Left colon (tissue), 2 donors: ENCODE data around the gene KCNK3. TPM values are rescaled to one million over a fixed set of nuclear protein-coding genes. Genes with fewer than 3 reads are reported as not detected.
A peak's percentile ranks its signal among the peaks of the same experiment; 100 is the strongest.

ENCODE experiments used
- ATAC-seq: fragments of 200-7000 bp; cut with Tn5 transposase; one replicate; pipeline ENCODE4 v1.9.1; 2020; ENCODE audit warnings: mild to moderate bottlenecking, moderate library complexity
- DNase-seq, 2 donors: peaks; one replicate each; pipeline ENCODE4 v3.0.0-alpha.2; 2020
- intact Hi-C, 2 donors: fragments of 100-400 bp; cut with DNase I in 1 of 2; cut with micrococcal nuclease in 1 of 2; formaldehyde crosslinking; loops; one replicate each; pipeline versions ENCODE4 v1.11.2 to v1.14.0; 2022; cut with DNase I, micrococcal nuclease
- total RNA-seq, 2 donors: library from RNA; stranded (reverse); fragmentation: NEBNext Ultra II Directional; extraction: Animal tissue kit (Norgen Biotek cat#: 25700); gene quantifications; one replicate each; pipeline ENCODE4 v1.2.1, GENCODE V29; 2021
- donor health status: DM: no; HTN: no; CAD: no.
- donor health status: DM: yes; HTN: yes; CAD: no.

KCNK3 gene
- total RNA-seq, 2 donors from 2014 or later, result 0.79 to 1.5 TPM

DNA sequence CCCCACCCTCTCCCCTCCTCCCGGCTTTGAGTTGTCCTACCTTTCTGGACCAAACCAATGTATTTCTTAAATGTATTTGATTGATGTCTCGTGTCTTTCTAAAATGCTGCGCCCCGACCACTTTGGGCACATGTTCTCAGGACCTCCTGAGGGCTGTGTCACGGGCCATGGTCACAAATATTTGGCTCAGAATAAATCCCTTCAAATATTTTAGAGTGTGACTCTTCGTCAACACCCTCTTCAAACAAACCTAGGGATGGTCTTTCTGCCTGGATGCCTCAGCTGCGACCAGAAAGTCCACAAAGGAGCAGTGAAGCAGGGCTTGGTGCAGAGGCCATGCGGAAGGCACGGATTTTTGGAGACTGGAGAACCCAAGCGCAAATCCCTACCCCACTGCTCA is 70.5 kb downstream of the KCNK3 start:
- DNase-seq (no peak), ATAC-seq (no peak)
- intact Hi-C loops, result no loop called here

DNA sequence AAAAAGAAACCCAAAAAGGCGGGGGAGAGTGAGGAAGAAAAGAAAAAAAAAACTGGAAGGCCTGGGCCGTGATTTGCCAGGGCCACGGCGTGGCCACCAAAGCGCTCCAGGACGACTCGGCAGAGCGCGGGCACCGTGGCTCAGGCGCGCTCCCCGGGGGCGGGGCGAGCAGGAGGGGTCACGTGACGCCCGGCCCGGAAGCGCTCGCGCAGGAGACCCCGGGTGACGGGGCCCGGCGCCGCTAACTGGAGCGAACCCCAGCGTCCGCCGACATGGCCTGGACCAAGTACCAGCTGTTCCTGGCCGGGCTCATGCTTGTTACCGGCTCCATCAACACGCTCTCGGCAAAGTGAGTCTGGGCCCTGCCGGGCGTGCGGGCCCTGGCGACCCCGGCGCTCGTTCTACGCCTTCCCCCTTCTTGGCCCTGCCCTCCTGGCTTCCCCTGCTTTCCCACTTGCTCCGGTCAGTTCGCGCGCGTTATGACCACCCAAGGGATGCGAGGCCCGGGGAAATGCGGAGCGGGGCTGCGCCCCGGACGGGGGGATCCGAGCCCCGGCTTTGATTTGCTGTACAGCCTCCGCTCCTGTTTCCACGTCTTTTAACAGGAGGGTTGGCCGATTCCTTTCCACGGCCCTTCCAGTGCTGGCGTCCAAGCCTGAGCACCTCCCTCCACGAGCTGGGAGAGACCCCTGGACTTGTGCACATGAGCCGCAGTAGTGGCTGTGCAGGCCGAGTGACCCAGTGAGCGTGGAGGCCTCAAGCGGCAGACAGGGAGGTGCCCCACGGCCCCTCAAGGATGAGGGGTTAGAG is 71.8 kb downstream of the KCNK3 start, which contains the start of gene SLC35F6:
TSS of gene SLC35F6 (plus strand) at position 207 of the 810 bp plus-strand sequence. CDS start at position 273, 66 bp downstream.
- ATAC-seq (peak; percentile 98), DNase-seq (peak; percentile 72 to 88)
- intact Hi-C loops, result no loop called here

GRCh38 chr2:26764906-26765305 is 72.4 kb downstream of the KCNK3 start:
- intact Hi-C loops, result no loop called here
- DNase-seq (no peak), ATAC-seq (peak; percentile 28)

- DNase-seq, result no peak
- intact Hi-C loops, result no loop called here
- no peak for ATAC-seq
Measured at GRCh38 chr2:26765475-26766200, 73.1 kb downstream of the KCNK3 start.

DNA sequence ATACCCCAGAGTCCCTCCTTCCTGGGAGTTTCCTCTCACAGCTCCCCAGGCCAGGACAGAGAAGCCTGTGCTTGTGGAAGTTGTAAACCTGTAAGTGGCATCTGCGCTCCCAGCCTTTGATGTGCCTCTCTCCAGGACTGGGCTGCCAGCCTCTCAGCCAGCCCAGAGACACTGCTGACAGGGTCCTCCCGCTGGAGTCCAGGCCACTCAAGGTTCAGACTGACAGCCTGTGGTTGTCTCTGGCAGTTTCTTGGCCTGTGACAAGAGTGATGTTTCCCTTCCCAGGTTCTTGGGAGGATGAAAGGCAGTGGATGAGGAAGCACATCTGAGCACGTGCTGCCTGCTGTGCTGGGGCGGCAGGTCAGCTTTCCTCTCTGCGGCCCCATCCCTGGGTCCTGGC is 74.6 kb downstream of the KCNK3 start:
- DNase-seq, result no peak
- intact Hi-C loops, result no loop called here

DNA sequence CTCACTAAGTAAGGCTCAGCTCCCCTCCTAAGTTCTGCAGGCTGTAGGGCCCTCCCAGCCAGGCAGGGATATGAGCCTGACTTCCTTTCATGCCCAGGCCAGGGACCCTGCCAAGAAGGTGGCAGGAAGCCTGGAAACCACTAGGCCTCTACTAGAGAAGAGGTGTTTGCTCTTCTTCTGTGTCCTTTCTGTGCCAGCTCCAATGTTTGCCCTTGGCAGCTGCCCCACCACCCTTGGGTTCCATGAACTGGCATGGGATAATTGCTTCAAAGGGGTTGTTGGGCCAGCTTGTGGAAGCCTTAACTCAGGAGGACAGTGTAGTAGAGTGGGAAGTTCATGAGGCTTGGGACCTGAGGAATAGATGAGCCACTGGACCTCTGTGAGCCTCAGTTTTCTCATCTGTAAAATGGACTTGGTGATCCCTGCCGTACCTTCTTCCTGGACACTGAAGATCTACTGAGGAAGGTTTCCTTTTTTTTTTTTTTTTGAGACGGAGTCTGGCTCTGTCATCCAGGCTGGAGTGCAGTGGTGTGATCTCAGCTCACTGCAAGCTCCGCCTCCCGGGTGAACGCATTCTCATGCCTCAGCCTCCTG is 75.5 kb downstream of the KCNK3 start:
- DNase-seq (no peak), ATAC-seq (no peak)
- intact Hi-C loops, result no loop called here

More for the DNA sequence above, 74.6 kb downstream of the KCNK3 start:
- ATAC-seq, result no peak

DNA sequence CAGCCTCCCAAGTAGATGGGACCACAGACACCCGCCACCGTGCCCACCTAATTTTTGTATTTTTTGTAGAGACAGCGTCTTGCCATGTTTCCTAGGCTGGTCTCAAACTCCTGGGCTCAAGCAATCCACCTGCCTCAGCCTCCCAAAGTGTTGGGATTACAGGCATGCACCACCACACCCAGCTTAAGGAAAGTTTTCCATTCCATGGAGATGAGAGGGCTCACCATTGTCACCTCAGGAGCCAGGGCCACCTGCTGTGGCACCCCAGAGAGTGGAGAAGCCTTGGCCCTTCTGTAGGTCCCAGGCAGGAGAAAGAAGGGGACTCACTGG is 76.2 kb downstream of the KCNK3 start:
- ATAC-seq (no peak), DNase-seq (no peak)
- intact Hi-C loops, result no loop called here

DNA sequence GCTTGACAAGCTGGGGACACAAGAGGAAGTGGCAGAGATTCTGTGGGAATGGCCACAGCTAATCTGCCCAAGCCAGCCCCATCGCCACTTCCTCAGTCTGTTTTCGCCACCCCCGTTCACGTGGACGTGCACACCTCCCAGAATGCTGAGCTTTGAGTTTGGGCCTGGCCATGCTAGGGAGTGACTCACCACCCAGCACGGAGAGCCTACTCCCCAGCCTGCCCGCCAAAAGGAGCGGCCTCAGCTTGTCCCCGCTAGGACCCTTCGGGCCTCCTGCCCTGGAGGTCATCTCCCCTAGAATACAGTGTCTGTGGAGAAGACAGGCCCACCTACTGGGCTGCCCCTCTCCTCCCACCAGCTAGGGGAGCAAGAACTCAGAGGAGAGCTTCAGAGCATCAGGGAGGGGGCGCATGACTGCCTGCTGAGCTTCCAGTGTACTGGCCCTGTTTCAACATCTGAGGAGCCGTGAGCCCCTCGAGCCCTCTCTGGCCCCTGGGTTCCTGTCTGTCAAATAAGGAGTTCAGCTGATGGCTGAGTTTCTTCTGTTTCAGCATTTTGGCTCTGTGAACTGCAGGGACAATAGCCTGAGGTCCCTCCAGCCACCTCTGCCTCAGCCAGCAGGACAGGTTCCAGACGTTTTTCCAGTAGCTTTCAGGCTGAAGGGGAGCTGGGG is 76.7 kb downstream of the KCNK3 start:
- peak; percentile 55 to 78 for DNase-seq
- no peak for ATAC-seq
- intact Hi-C loops, result no loop called here

GRCh38 chr2:26770986-26771586 is 78.6 kb downstream of the KCNK3 start:
- intact Hi-C loops, result no loop called here
- ATAC-seq, result no peak
- peak; percentile 58 to 75 for DNase-seq

DNA sequence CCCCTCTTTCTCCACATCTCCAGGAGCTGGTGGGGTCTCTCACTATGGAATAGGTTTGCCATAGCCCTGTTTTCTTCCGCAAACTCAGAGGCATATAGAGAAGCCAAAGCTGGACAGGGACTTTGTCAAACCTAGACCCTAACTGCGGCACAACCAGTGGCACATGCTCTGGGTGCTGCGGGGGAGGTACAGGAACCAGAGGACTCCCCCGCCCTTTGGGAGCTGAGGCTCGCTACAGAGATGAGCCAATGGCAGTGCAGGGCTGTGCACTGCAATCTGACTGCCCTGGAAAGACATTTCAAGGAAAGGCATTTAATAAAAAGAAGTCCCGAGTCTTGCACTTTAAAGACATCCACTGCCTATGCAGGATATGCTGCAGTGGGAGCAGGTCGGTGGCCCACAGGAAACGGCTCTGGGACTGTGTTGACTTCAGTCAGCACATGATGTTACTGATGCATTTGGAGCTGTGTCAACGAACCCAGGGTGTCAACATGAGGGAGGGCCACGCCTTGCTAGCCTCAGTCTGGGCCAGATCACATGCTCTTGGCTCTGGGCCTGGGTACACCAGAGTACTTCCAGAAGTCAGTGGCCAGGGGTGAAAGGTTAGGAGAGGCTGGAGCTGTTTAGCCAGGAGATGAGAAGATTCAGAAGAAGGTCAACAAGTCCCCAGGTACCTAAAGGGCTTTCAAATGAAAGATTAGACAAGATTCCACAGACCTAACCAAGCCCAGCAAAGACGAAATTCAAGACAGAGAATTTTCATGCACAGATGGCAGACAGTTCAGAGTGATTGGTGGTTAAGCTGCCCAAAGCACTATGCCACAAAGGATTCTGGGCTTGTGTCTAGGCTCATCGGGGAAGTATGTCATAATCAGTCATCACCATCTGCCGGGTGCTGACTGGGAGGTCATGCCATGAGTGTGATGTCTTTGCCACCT is 79.8 kb downstream of the KCNK3 start:
- ATAC-seq (peak; percentile 95), DNase-seq (peak; percentile 90 to 96)
- intact Hi-C loops, result no loop called here

DNA sequence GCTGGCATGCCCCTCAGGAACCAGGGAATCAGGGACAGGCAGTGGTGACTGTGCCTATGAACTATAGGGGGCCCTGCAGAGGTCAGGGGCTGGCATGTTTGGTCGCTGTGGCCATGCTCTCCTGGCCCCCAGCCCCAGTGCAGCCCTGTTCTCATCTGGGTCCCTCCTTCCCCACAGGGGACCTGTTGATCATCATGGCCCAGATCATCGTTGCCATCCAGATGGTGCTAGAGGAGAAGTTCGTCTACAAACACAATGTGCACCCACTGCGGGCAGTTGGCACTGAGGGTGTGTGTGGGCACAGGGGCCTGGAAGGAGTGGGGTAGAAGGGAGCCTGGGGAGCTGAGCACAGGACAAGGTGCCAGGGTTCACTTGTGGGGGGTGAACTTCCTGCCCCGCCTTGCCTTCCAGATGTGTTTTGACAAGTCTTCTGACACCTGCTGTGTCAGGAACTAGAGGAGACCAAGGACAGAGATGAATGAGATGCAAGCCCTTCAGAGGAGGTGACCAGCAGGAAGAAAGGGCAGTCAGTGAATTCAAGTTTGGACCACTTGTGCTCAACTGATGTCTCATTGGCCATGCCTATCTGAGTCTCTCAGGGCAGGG is 83.8 kb downstream of the KCNK3 start:
- DNase-seq (no peak), ATAC-seq (no peak)
- intact Hi-C loops, result no loop called here

- ATAC-seq (no peak), DNase-seq (no peak)
- intact Hi-C loops, result no loop called here
Measured at GRCh38 chr2:26778098-26778497, 85.6 kb downstream of the KCNK3 start.

DNA sequence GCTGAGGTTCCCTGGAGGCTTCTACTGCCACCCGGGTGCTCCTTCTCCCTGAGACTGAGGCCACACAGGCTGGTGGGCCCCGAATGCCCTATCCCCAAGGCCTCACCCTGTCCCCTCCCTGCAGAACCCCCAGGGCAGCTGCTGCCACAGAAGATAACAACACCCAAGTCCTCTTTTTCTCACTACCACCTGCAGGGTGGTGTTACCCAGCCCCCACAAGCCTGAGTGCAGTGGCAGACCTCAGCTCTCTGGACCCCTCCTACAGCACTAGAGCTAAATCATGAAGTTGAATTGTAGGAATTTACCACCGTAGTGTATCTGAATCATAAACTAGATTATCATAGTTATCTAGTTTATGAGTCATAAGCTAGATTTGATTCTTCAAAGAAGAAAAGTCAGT is 86.0 kb downstream of the KCNK3 start:
- DNase-seq (no peak), ATAC-seq (peak; percentile 40)
- intact Hi-C loops, result no loop called here

DNA sequence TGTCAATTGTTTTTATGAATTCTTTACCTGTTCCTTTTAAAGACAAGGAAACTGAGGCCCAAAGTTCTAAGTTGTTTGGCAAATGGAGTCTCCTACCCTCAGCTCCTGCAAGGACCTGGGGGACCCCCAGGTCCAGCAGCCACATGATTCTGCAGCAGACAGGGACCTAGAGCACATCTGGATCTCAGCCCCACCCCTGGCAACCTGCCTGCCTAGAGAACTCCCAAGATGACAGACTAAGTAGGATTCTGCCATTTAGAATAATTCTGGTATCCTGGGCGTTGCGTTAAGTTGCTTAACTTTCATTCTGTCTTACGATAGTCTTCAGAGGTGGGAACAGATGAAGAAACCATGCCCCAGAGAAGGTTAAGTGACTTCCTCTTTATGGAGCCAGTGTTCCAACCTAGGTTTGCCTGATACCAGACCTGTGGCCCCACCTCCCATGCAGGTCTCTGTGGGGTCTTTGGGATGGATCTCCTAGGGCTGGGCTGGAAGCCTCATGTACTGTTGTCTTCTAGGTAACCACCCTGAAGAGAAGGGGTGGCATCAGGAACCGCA is 87.8 kb downstream of the KCNK3 start:
- DNase-seq (no peak), ATAC-seq (no peak)
- intact Hi-C loops, result no loop called here
